ENCODE measurements around the gene ASB15. TPM values are rescaled to one million over a fixed set of nuclear protein-coding genes. Genes with fewer than 3 reads are reported as not detected.

The ASB15 gene
- total and polyA plus RNA-seq, 7 donors, result not detected

GRCh38 chr7:123621707-123622106 is 20.1 kb downstream of the ASB15 start:
- Histone ChIP-seq H3K36me3 (no peaks in the 10 kb centered on the region), H3K4me3 (no peak overlapping the region), H3K27ac (no peak overlapping the region), H3K4me1 (peaks cover 0 to under 1% (median 0%) of the 10 kb centered on the region in 4 donors), H3K27me3 (no peaks in the 10 kb centered on the region), H3K9me3 (no peaks in the 10 kb centered on the region)
- TF ChIP-seq POLR2AphosphoS5 (IDR thresholded peaks at IDR 0.05), result no peak
- TF ChIP-seq POLR2A (IDR thresholded peaks at IDR 0.05), result no peak
- TF ChIP-seq EP300 (IDR thresholded peaks at IDR 0.05), result no peak
- no peak for TF ChIP-seq CTCF (IDR thresholded peaks at IDR 0.05)
- no peak for DNase-seq
- WGBS, 2 donors, result 87 to 89% methylated on average over 4 of the region's 4 CpGs
- intact Hi-C loops (cut with DNase I), result no loop called here

GRCh38 chr7:123622660-123623386 is 21.2 kb downstream of the ASB15 start:
- TF ChIP-seq POLR2AphosphoS5 (IDR thresholded peaks at IDR 0.05), result no peak
- no peak for TF ChIP-seq POLR2A (IDR thresholded peaks at IDR 0.05)
- no peak for TF ChIP-seq EP300 (IDR thresholded peaks at IDR 0.05)
- TF ChIP-seq CTCF (IDR thresholded peaks at IDR 0.05), result no peak
- intact Hi-C loops (cut with DNase I), result no loop called here
- 30 to 67% methylated on average over 6 of the region's 6 CpGs for WGBS, 2 donors
- no peak for DNase-seq
- no peaks in the 10 kb centered on the region for H3K9me3 ChIP-seq
- no peak overlapping the region for H3K4me3 ChIP-seq
- no peaks in the 10 kb centered on the region for H3K27me3 ChIP-seq
- H3K36me3 ChIP-seq, result no peaks in the 10 kb centered on the region
- no peak overlapping the region for H3K27ac ChIP-seq
- no peaks in the 10 kb centered on the region for H3K4me1 ChIP-seq

GRCh38 chr7:123624527-123625183 is 23.0 kb downstream of the ASB15 start:
- no peak for DNase-seq
- TF ChIP-seq CTCF (IDR thresholded peaks at IDR 0.05), result peak in 1 of 4 experiments; percentile 39
- no peak for TF ChIP-seq POLR2A (IDR thresholded peaks at IDR 0.05)
- WGBS, 2 donors, result 67 to 85% methylated on average over 12 of the region's 12 CpGs
- Histone ChIP-seq H3K4me1 (no peaks in the 10 kb centered on the region), H3K36me3 (no peaks in the 10 kb centered on the region), H3K9me3 (no peaks in the 10 kb centered on the region), H3K27me3 (no peaks in the 10 kb centered on the region), H3K4me3 (no peak overlapping the region), H3K27ac (no peak overlapping the region)
- intact Hi-C loops (cut with DNase I), result no loop called here

GRCh38 chr7:123625254-123625653 is 23.6 kb downstream of the ASB15 start:
- intact Hi-C loops (cut with DNase I), result no loop called here
- H3K4me1 ChIP-seq, result no peaks in the 10 kb centered on the region
- no peaks in the 10 kb centered on the region for H3K9me3 ChIP-seq
- H3K36me3 ChIP-seq, result no peaks in the 10 kb centered on the region
- TF ChIP-seq POLR2A (IDR thresholded peaks at IDR 0.05), result no peak
- TF ChIP-seq POLR2AphosphoS5 (IDR thresholded peaks at IDR 0.05), result no peak
- TF ChIP-seq CTCF (IDR thresholded peaks at IDR 0.05), result no peak
- TF ChIP-seq EP300 (IDR thresholded peaks at IDR 0.05), result no peak
- H3K27ac ChIP-seq, result no peak overlapping the region
- DNase-seq, result no peak
- no peak overlapping the region for H3K4me3 ChIP-seq
- 65 to 73% methylated on average over 2 of the region's 2 CpGs for WGBS, 2 donors
- no peaks in the 10 kb centered on the region for H3K27me3 ChIP-seq

Measured in sigmoid colon (tissue), 7 donors.